MM.1S (cell line): ENCODE measurements around the gene HEMK1.

Experiments
- DNase-seq: peaks from one replicate; pipeline ENCODE4 v3.0.0-alpha.2; 2015
- H2AFZ ChIP-seq: fragments of 300-600 bp; sonication (generic); 2 replicates; pipeline ENCODE4 v1.6.0; 2016; ENCODE audit warnings: antibody characterized with exemption, low read length
- H3F3A ChIP-seq: fragments of 300-600 bp; sonication (generic); 2 replicates; pipeline ENCODE4 v1.6.1; 2016; ENCODE audit warnings: mild to moderate bottlenecking, antibody characterized with exemption, low read length, moderate library complexity, mixed read lengths; ENCODE audit not compliant: insufficient read depth
- H3K27ac ChIP-seq: fragments of 300-600 bp; sonication (generic); 2 replicates; pipeline ENCODE4 v1.5.1; 2016; ENCODE audit warnings: mild to moderate bottlenecking, low read length
- H3K27me3 ChIP-seq: fragments of 300-600 bp; sonication (generic); replicated peaks from 2 replicates; pipeline ENCODE4 v1.6.0; 2016; ENCODE audit warnings: low read length; ENCODE audit not compliant: insufficient read depth
- H3K36me3 ChIP-seq: fragments of 300-600 bp; sonication (generic); replicated peaks from 2 replicates; pipeline ENCODE4 v1.6.1; 2016; ENCODE audit warnings: mild to moderate bottlenecking, low read length, mixed read lengths; ENCODE audit not compliant: insufficient read depth
- H3K4me1 ChIP-seq: fragments of 300-600 bp; sonication (generic); 2 replicates; pipeline ENCODE4 v1.6.1; 2016; ENCODE audit warnings: low read length, mixed read lengths
- H3K4me2 ChIP-seq: fragments of 300-600 bp; sonication (generic); 2 replicates; pipeline ENCODE4 v1.6.0; 2016; ENCODE audit warnings: low read depth, low read length
- H3K4me3 ChIP-seq: fragments of 300-600 bp; sonication (generic); 2 replicates; pipeline ENCODE4 v1.5.1; 2016; ENCODE audit warnings: low read length, mixed read lengths
- H3K79me2 ChIP-seq: fragments of 300-600 bp; sonication (generic); 2 replicates; pipeline ENCODE4 v1.6.1; 2016; ENCODE audit warnings: mixed run types, low read length, mixed read lengths
- H3K9ac ChIP-seq: fragments of 300-600 bp; sonication (generic); 2 replicates; pipeline ENCODE4 v1.6.1; 2016; ENCODE audit warnings: low read length, mixed read lengths
- H3K9me2 ChIP-seq: fragments of 300-600 bp; sonication (generic); replicated peaks from 2 replicates; pipeline ENCODE4 v1.6.1; 2016; ENCODE audit warnings: mild to moderate bottlenecking, low read length, mixed read lengths; ENCODE audit not compliant: insufficient read depth
- H3K9me3 ChIP-seq: fragments of 300-600 bp; sonication (generic); replicated peaks from 2 replicates; pipeline ENCODE4 v1.6.1; 2016; ENCODE audit warnings: mild to moderate bottlenecking, low read length, mixed read lengths; ENCODE audit not compliant: insufficient read depth
- H4K20me1 ChIP-seq: fragments of 300-600 bp; sonication (generic); 2 replicates; pipeline ENCODE4 v1.6.1; 2016; ENCODE audit warnings: mild to moderate bottlenecking, low read length, moderate library complexity, mixed read lengths; ENCODE audit not compliant: insufficient read depth
- CTCF ChIP-seq: fragments of 300-600 bp; sonication (generic); IDR thresholded peaks from 2 replicates; pipeline ENCODE4 v1.5.1; 2016; ENCODE audit warnings: antibody characterized with exemption, low read length, mixed read lengths
- EZH2 ChIP-seq: fragments of 300-600 bp; sonication (generic); optimal IDR thresholded peaks from 2 replicates; pipeline ENCODE3; 2017; ENCODE audit warnings: low read depth, mild to moderate bottlenecking, antibody characterized with exemption, low read length, mixed read lengths
- EZH2phosphoT487 ChIP-seq: fragments of 300-600 bp; sonication (generic); IDR thresholded peaks from 2 replicates; pipeline ENCODE4 v1.6.1; 2018; ENCODE audit warnings: antibody characterized with exemption, low read length

The HEMK1 gene

GRCh38 chr3:50534681-50535330 lies 34.5 kb upstream of the HEMK1 start:
- H3K9me3 ChIP-seq = no peaks in the 10 kb centered on the region
- TF ChIP-seq EZH2phosphoT487 (no peak), CTCF (no peak), EZH2 (no peak)
- H3K4me3 ChIP-seq = no peak overlapping the region
- H3F3A ChIP-seq = no peaks in the 10 kb centered on the region
- H4K20me1 ChIP-seq = no peaks in the 10 kb centered on the region
- no peak overlapping the region for H3K4me2 ChIP-seq
- no peaks in the 10 kb centered on the region for H3K9me2 ChIP-seq
- peaks cover 96% of the 10 kb centered on the region for H3K27me3 ChIP-seq
- no peak overlapping the region for H3K27ac ChIP-seq
- H3K36me3 ChIP-seq = no peaks in the 10 kb centered on the region
- no peaks in the 10 kb centered on the region for H3K4me1 ChIP-seq
- DNase-seq = no peak
- no peaks in the 10 kb centered on the region for H3K79me2 ChIP-seq
- H2AFZ ChIP-seq = no peak overlapping the region
- H3K9ac ChIP-seq = no peak overlapping the region

DNA sequence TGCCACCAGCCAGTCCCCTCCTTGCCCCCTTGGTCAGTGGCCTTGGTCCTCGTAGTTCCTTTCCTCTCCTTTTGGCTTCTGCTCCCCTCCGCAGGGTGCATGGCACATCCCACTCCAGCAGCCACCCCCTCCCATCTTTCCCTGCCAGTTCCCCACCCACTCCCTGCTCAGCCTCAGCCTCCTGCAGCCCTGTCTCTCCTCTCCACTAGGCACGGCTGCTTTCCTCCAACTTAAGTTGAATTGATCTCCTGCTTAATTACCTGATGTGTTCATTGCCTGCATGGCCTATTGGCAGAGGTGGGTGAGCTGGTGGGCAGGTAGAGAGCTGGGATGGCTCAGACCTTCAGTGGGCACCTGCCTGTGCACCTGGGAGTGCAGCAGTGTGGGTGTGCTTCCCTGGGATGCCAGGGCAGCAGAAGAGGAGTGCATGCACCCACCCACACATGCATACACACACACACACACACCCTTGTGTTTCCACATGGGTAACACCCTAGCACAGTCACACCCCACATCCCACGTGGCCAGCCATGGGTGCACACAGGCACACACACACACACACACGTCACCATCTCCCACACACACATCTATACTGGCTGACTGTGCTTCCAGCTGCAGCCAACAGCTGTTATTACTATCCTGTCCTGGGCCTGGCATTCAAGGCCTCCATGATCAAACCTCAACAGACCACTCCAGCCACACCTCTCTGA lies 32.7 kb upstream of the HEMK1 start:
- Histone ChIP-seq H3K9me2 (no peaks in the 10 kb centered on the region), H3K27me3 (peaks cover 87% of the 10 kb centered on the region), H3K9ac (no peak overlapping the region)

DNA sequence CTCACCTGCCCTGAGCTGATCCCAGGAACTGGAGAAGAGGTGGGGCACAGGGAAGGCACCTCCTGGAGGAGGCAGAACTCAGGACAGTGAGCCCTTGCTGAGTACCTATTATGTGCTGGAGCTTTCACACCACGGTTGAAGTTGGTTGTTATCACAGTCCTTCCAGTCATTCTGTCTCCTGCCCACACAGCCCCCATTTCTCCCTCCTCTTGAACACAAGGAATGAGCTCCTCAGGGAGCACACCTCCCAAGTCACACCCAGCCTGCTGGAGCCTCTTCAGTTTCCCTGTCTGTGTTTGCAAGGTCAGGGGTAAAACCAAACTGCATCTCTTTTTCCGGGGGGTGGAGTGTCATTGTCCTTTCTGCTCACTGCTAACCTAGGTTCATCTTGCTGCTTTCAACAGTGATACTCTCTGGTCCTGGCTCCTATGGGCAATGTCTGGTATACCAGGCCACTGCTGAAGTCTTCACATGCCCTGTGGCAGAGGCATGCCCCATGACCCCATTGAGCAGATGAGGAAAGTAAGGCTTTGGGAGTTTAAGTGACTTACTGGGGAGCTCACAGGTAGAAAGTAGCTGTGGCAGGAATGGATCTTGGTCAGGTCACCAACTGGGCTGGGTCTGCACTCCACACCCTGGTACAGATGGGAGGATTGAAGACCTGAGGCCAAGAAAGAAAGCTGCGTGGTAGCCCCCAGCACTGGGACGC lies 31.7 kb upstream of the HEMK1 start:
- H3K9ac ChIP-seq = no peak overlapping the region
- H3K27ac ChIP-seq = no peak overlapping the region
- peaks cover 77% of the 10 kb centered on the region for H3K27me3 ChIP-seq

More for the DNA sequence above, 32.7 kb upstream of the HEMK1 start:
- no peaks in the 10 kb centered on the region for H3K9me3 ChIP-seq
- H3F3A ChIP-seq = no peaks in the 10 kb centered on the region
- no peak for DNase-seq
- no peaks in the 10 kb centered on the region for H4K20me1 ChIP-seq
- no peak overlapping the region for H2AFZ ChIP-seq
- H3K79me2 ChIP-seq = no peaks in the 10 kb centered on the region
- H3K4me3 ChIP-seq = no peak overlapping the region
- H3K27ac ChIP-seq = no peak overlapping the region
- no peak overlapping the region for H3K4me2 ChIP-seq
- no peak for TF ChIP-seq EZH2phosphoT487
- TF ChIP-seq CTCF = no peak
- TF ChIP-seq EZH2 = no peak
- H3K36me3 ChIP-seq = no peaks in the 10 kb centered on the region
- H3K4me1 ChIP-seq = no peaks in the 10 kb centered on the region

More for the DNA sequence above, 31.7 kb upstream of the HEMK1 start:
- H3K36me3 ChIP-seq = no peaks in the 10 kb centered on the region
- no peaks in the 10 kb centered on the region for H3K9me3 ChIP-seq
- no peaks in the 10 kb centered on the region for H3K4me1 ChIP-seq
- no peak overlapping the region for H2AFZ ChIP-seq
- no peak for TF ChIP-seq EZH2
- TF ChIP-seq CTCF = no peak
- no peak for TF ChIP-seq EZH2phosphoT487
- no peaks in the 10 kb centered on the region for H3F3A ChIP-seq
- no peaks in the 10 kb centered on the region for H4K20me1 ChIP-seq
- no peak overlapping the region for H3K4me3 ChIP-seq
- no peak overlapping the region for H3K4me2 ChIP-seq
- no peaks in the 10 kb centered on the region for H3K9me2 ChIP-seq
- no peaks in the 10 kb centered on the region for H3K79me2 ChIP-seq
- DNase-seq = no peak
